Natural killer cell (primary cell): ENCODE measurements around the gene PRKAR1B. TPM values are rescaled to one million over a fixed set of nuclear protein-coding genes. Genes with fewer than 3 reads are reported as not detected.

ENCODE experiments used
- ATAC-seq, 3 donors: fragments of 150-1000 bp in 2 of 3; fragments of 200-7000 bp in 1 of 3; cut with Tn5 transposase; 1 replicate in 1 of 3; 2 replicates in 2 of 3; pipeline ENCODE4 v1.10.0; 2021; ENCODE audit warnings: mild to moderate bottlenecking in 2 of 3, moderate library complexity in 2 of 3
- DNase-seq, 2 donors: peaks; one replicate each; pipeline versions ENCODE4 v3.0.0 to v3.0.0-alpha.2; 2013 to 2021; ENCODE audit warnings: mixed read lengths in 1 of 2
- H3K27ac ChIP-seq: one replicate; pipeline ENCODE4 v1.5.1; 2013; ENCODE audit warnings: mild to moderate bottlenecking, low read length
- H3K27me3 ChIP-seq: one replicate; pipeline ENCODE4 v1.6.1; 2013; ENCODE audit warnings: low read length; ENCODE audit not compliant: control insufficient read depth, insufficient read depth
- H3K36me3 ChIP-seq: one replicate; pipeline ENCODE4 v1.6.1; 2013; ENCODE audit warnings: low read length; ENCODE audit not compliant: control insufficient read depth, insufficient read depth
- H3K4me1 ChIP-seq: one replicate; pipeline ENCODE4 v1.6.1; 2013; ENCODE audit warnings: low read length; ENCODE audit not compliant: control insufficient read depth, insufficient read depth
- H3K4me3 ChIP-seq: one replicate; pipeline ENCODE4 v1.5.1; 2013; ENCODE audit warnings: low read length
- H3K9me3 ChIP-seq: one replicate; pipeline ENCODE4 v1.6.1; 2013; ENCODE audit warnings: low read length; ENCODE audit not compliant: control insufficient read depth, insufficient read depth
- H3K27ac Mint-ChIP-seq, 2 donors: one replicate each; pipeline ENCODE4 v1.8.0; 2022; ENCODE audit warnings: mild to moderate bottlenecking in 2 of 2, mixed read lengths in 2 of 2, moderate library complexity in 1 of 2
- H3K27me3 Mint-ChIP-seq, 2 donors: one replicate each; pipeline ENCODE4 v1.8.0; 2022; ENCODE audit warnings: low read depth in 2 of 2, mixed read lengths in 2 of 2
- H3K36me3 Mint-ChIP-seq: one replicate; pipeline ENCODE4 v1.8.0; 2022; ENCODE audit warnings: mixed read lengths
- H3K4me1 Mint-ChIP-seq, 2 donors: one replicate each; pipeline ENCODE4 v1.8.0; 2022; ENCODE audit warnings: mixed read lengths in 2 of 2
- H3K4me3 Mint-ChIP-seq: one replicate; pipeline ENCODE4 v1.8.0; 2022; ENCODE audit warnings: mild to moderate bottlenecking, moderate library complexity, mixed read lengths
- H3K9me3 Mint-ChIP-seq, 2 donors: one replicate each; pipeline ENCODE4 v1.8.0; 2022; ENCODE audit warnings: mixed read lengths in 2 of 2
- WGBS: methylation state at CpG from one replicate; pipeline ENCODE4 v1.1.7; 2013; ENCODE audit warnings: missing lambda C conversion rate; ENCODE audit not compliant: insufficient coverage; 5-methylcytosine and 5-hydroxymethylcytosine counted together
- intact Hi-C: fragments of 100-400 bp; cut with micrococcal nuclease; formaldehyde crosslinking; loops from one replicate; pipeline ENCODE4 v1.14.2; 2022
- total RNA-seq, 4 donors: library from RNA; stranded (reverse); fragments of 120-200 nt in 1 of 4; gene quantifications; one replicate each; pipeline versions ENCODE4 v1.2.3 to v1.2.4, GENCODE V29; 2013 to 2022
- TF ChIP-seq, protein P1 (sequence below): fragments of 200-600 bp; IDR thresholded peaks from one replicate; pipeline ENCODE4 v1.8.0; 2022; ENCODE audit warnings: antibody characterized with exemption

The PRKAR1B gene
- total RNA-seq, 3 donors from 2014 or later (not counting 1 experiment from before 2014, with no cell fraction given): 2.4 to 3.8 (median 3.0) TPM

DNA sequence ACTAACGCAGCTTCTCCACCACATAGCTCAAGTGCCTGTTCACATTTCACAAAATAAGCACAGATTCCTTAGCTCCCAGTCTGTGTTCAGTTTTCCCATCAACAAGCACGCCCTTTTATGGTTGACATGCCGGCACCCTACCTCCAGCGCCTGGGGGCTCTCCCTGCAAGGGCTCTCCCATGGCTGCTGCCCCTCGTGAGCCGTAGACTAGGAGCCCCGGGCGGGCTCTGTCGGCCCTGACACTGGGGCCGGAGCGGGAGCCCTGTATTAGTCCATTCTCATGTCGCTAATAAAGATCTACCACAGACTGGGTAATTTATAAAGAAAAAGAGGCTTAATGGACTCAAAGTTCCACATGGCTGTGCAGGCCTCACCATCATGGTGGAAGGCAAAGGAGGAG lies 34.0 kb upstream of the PRKAR1B start:
- 98% methylated on average over 12 of the region's 12 CpGs for WGBS
- H3K4me1 ChIP-seq: no peaks in the 10 kb centered on the region
- Mint-ChIP-seq H3K4me1 (no peaks in the 10 kb centered on the region), H3K36me3 (no peaks in the 10 kb centered on the region), H3K27me3 (no peaks in the 10 kb centered on the region), H3K4me3 (no peak overlapping the region), H3K27ac (no peak overlapping the region), H3K9me3 (no peaks in the 10 kb centered on the region)
- no peak for DNase-seq
- H3K9me3 ChIP-seq: no peaks in the 10 kb centered on the region
- no peak overlapping the region for H3K27ac ChIP-seq
- ATAC-seq: no peak
- no peaks in the 10 kb centered on the region for H3K27me3 ChIP-seq
- no peak overlapping the region for H3K4me3 ChIP-seq
- TF ChIP-seq, protein P1, sequence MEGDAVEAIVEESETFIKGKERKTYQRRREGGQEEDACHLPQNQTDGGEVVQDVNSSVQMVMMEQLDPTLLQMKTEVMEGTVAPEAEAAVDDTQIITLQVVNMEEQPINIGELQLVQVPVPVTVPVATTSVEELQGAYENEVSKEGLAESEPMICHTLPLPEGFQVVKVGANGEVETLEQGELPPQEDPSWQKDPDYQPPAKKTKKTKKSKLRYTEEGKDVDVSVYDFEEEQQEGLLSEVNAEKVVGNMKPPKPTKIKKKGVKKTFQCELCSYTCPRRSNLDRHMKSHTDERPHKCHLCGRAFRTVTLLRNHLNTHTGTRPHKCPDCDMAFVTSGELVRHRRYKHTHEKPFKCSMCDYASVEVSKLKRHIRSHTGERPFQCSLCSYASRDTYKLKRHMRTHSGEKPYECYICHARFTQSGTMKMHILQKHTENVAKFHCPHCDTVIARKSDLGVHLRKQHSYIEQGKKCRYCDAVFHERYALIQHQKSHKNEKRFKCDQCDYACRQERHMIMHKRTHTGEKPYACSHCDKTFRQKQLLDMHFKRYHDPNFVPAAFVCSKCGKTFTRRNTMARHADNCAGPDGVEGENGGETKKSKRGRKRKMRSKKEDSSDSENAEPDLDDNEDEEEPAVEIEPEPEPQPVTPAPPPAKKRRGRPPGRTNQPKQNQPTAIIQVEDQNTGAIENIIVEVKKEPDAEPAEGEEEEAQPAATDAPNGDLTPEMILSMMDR: no peak
- intact Hi-C loops: no loop called here
- H3K36me3 ChIP-seq: peaks cover 33% of the 10 kb centered on the region

DNA sequence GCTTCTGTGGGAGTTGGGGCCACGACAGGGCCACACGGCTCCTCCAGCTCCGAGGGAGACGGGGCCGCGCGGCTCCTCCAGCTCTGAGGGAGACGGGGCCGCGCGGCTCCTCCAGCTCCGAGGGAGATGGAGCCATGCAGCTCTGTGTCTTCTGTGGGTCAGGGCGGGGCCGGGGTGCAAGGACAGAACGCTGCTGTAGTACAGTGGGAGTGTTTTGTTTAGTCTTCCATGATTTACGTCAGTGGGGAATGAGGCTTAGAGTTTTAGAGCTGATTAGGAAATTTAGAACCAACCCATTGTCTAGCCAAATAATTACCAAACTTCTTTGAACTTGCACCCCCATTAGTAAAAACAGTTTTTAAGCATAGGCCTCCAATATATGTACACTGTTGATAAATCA lies 32.9 kb upstream of the PRKAR1B start:
- Mint-ChIP-seq H3K4me1 (no peaks in the 10 kb centered on the region), H3K9me3 (no peaks in the 10 kb centered on the region), H3K4me3 (no peak overlapping the region), H3K36me3 (no peaks in the 10 kb centered on the region), H3K27ac (no peak overlapping the region), H3K27me3 (no peaks in the 10 kb centered on the region)
- no peaks in the 10 kb centered on the region for H3K27me3 ChIP-seq
- no peak overlapping the region for H3K4me3 ChIP-seq
- H3K4me1 ChIP-seq: no peaks in the 10 kb centered on the region
- peaks cover 33% of the 10 kb centered on the region for H3K36me3 ChIP-seq
- no peak overlapping the region for H3K27ac ChIP-seq
- TF ChIP-seq, protein P1: no peak
- DNase-seq (no peak), ATAC-seq (no peak)
- H3K9me3 ChIP-seq: no peaks in the 10 kb centered on the region
- 94% methylated on average over 15 of the region's 16 CpGs for WGBS
- intact Hi-C loops: no loop called here

DNA sequence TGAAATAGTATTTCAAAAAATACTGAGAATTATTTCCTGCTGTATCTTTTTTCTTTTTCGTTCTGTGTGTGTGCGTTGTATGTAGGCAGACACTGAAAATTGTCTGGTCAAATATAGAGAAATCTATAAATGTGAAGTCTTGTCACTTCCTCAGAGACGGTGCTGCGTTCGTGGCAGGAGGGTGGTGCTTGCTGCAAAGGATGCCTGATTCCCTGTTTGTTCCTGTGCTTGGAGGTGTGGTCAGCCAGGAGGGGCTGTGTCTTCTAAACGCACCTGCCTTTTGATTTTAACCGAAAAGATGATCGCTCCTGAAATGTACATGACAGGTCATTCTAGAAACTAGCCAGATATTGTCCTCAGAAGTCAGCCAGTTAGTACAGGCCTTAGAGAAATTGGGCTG lies 32.5 kb upstream of the PRKAR1B start:
- no peak for ATAC-seq
- Mint-ChIP-seq H3K4me3 (no peak overlapping the region), H3K27me3 (no peaks in the 10 kb centered on the region), H3K27ac (no peak overlapping the region), H3K36me3 (no peaks in the 10 kb centered on the region), H3K9me3 (no peaks in the 10 kb centered on the region), H3K4me1 (no peaks in the 10 kb centered on the region)
- Histone ChIP-seq H3K4me1 (no peaks in the 10 kb centered on the region), H3K9me3 (no peaks in the 10 kb centered on the region), H3K4me3 (no peak overlapping the region), H3K27me3 (no peaks in the 10 kb centered on the region), H3K36me3 (peaks cover 37% of the 10 kb centered on the region), H3K27ac (no peak overlapping the region)
- DNase-seq: no peak
- WGBS: 92% methylated on average over 8 of the region's 8 CpGs
- TF ChIP-seq, protein P1: no peak
- intact Hi-C loops: no loop called here

DNA sequence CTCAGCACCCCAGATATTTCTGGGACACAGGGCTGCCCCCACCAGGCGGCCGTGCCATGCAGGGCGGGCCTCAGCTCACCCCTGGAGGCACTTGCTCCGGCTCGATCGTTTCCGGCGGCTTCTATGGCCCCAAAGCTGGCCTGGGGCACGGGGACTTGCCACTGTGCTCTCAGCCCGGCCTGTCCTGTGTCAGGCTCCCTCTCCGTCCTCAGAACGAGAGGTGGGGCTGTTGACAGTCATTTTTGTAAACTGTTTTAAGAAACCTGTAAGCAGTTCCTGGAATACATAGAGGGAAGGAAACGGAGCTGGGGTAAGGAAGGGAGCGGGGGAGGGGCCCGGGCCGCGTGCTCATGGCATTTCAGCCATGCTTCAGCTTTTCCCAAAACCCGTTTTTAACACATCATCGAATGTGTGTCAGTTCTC lies 30.7 kb upstream of the PRKAR1B start:
- Mint-ChIP-seq H3K4me3 (no peak overlapping the region), H3K36me3 (no peaks in the 10 kb centered on the region), H3K4me1 (no peaks in the 10 kb centered on the region), H3K27me3 (no peaks in the 10 kb centered on the region), H3K27ac (no peak overlapping the region), H3K9me3 (no peaks in the 10 kb centered on the region)
- H3K4me1 ChIP-seq: no peaks in the 10 kb centered on the region
- no peak overlapping the region for H3K4me3 ChIP-seq
- no peak for ATAC-seq
- no peak for DNase-seq
- intact Hi-C loops: no loop called here
- H3K9me3 ChIP-seq: no peaks in the 10 kb centered on the region
- H3K27me3 ChIP-seq: no peaks in the 10 kb centered on the region
- peaks cover 28% of the 10 kb centered on the region for H3K36me3 ChIP-seq
- 91% methylated on average over 19 of the region's 19 CpGs for WGBS
- no peak overlapping the region for H3K27ac ChIP-seq
- TF ChIP-seq, protein P1: no peak
